GM18498 (cell line): ENCODE data around the gene ERAL1.
A peak's percentile ranks its signal among the peaks of the same experiment; 100 is the strongest.
"Not testable (repeated sequence)": the region's sequence is repeated elsewhere in the genome, so short reads cannot be mapped to it uniquely, and the experiment has no call there.

Experiments
- ATAC-seq: cut with Tn5 transposase; IDR thresholded peaks from one replicate; pipeline ENCODE4 v1.9.1; 2021; ENCODE audit warnings: mild to moderate bottlenecking, moderate library complexity; ENCODE audit not compliant: unreplicated experiment

ERAL1 gene

DNA sequence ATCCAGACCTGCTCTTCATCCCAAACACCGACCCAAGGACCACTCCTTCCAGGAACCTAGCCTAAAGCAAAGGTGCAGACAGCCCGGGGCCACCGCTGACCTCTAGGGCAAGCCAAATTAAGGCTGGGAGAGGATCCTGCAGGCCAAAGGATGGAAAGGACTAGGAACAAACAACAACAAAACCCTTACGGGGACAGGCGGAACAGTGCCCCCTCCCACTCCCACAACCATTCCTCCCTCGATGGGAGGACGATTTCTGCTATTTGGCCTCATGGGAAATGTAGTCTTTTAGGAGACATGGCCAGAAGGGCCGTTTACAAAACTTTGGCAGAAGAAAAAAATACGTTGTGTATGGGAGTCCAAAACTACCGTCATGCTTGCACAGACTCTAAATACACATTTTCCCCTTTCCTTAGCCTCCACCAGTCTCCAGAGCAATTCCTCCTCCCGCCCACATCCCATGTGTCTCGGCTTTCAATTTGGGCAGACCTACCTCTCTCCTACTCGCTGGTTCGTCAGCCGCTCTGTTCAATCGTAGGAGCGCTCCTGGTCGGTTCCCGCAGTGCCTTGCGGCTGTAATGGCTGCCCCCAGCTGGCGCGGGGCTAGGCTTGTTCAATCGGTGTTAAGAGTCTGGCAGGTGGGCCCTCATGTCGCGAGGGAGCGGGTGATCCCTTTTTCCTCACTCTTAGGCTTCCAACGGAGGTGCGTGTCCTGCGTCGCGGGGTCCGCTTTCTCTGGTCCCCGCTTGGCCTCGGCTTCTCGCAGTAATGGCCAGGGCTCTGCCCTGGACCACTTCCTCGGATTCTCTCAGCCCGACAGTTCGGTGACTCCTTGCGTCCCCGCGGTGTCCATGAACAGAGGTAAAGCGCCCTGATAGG is at the start of gene ERAL1:
TSS of gene ERAL1 (plus strand) at position 560 of the 879 bp plus-strand sequence. CDS start at position 579, 19 bp downstream.
- ATAC-seq, result peak; percentile 98

DNA sequence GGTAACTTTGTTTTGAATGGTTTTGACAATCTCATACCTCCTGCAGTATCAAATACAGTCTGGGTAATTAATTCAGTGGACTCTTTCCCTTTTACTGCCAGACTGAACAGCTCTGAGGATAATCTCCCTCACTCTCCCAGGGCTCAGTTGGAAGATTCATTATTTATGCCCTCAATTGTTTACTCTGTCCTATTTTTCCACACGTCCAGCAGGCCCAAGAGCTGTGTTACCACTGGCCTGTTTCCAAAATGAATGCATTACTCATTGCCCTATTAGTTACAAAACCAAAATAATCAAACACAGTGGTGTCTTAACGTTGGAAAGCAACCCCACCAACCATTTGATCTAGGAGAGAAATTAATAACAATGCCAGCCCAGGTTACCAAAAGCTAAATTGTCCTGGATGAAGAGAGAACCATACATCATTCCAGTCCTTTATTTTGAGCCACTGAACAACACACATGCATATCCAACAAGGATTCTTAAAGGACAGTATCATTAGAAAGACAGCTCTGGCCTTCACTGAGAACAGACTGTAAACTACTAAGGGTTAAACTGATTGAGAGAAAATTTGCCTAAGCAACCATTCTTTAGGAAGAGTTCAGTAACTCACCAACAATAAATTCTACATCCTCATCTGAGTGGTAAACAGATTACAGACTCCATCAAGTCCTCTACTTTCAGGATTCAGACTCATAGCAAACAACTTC is 46.7 kb upstream of the ERAL1 start:
- no peak for ATAC-seq

DNA sequence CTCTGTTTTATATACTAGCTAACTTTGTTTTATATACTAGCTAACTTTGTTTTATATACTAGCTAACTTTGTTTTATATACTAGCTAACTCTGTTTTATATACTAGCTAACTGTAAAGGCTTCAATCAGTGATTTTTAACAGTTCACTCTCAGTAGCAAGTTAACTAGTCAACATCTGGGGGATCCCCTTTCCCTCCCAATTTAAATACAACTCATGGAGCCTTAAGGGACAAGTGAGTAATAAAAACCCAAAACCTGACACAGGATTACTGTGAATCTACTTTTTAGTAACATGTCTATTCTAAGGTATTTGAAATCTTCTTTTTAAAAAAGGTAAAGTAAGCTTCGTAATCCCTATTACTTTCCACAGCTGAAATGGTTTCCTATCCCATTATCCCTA is 44.4 kb upstream of the ERAL1 start:
- ATAC-seq, result no peak

DNA sequence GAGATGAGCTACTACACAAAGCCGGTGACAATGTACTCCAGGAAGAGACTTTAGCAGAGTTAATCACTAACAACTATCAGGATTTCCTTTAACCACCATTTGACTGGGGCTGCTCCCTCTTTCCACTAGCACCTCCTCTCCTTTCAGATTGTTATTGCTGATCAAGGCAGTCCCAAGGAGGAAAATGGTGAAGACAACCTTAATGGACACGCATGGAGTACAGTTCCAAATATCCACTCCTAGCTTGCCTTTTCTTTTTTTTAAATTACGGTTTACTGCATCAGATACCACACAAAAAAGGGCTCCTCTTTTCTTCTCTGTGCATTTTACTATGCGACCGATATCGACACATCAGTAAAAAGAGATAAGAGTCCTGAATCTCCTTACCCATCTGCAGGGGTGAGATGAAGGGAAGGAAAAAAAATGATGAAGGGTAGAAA is 43.1 kb upstream of the ERAL1 start:
- ATAC-seq, result no peak

DNA sequence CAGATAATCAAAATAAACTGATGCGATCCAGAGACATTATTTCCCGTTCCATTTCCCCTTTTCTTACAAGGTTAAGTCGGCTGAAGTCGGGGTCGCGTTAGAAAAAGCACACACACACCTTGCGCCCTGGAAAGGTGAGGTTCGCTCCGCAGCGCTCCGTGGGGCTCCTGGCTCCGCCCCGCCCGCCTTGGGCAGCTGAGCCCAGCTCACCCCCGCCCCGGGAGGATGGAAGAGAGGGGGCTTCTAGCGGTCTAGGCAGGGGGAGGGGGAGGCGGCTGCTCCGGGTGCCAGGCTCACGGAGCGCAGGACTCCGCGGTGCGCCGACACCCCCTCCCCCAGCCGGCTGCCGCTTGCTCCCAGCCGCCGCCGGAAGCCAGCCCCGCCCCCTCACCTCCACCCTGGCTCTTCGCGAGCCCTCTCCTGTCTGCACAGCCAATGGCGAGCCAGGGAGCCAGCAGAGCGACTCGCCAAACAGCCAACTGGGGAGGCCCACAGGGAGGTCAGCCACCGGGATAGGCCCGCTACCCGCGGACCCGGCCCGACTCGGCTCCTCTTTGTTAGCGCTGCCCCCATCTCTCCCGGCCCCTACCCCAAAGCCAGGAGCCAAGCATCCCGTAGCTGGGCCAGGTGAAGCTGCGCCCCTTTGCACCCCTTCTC is 42.6 kb upstream of the ERAL1 start:
- peak; percentile 99 for ATAC-seq

DNA sequence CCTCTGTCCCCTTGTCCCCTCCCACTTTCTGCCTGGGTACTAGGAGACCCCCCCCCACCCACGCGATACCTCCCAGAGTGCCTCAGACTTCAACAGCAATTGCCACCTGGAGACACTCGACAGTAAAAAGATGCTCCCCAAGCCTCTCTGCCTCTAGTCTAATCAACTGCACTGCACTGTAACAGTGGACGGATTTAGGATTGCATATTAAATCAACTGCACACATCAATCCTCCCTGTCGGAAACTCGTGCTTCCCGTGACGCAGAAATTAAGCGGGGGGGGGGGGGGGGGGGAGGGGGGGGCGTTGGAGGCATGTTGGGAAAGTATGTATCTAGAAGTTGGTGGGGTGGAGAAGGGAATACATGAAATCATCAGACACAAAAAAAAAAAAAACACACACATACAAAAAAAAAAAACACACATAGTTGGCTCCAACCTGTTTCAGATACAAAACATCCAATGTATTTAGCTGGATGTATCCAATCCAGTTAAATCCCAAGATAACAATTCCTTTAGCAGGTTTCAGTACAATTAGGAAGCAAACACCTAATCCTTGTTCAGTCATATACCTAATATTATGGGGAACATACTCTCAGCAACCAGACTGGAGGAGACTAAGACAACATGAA is 42.0 kb upstream of the ERAL1 start:
- ATAC-seq, result no peak

DNA sequence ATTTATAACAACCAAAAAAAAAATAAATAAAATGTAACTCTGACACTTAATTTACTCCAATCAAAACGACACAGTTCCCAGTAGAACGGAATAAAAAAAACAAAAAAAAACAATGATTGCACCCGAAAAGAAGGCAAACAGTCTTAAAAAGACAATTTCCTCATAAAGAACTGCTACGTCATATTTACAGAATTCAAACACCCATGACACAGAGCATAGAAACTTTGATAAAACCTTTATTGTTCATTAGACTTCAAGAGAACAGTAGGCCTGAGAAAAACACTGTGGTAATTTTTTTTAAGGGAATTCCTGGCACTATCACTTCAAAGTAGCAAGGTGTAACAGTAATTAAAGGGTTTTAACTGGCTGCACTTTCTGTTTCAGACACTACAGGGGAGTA is 38.3 kb upstream of the ERAL1 start:
- no peak for ATAC-seq

DNA sequence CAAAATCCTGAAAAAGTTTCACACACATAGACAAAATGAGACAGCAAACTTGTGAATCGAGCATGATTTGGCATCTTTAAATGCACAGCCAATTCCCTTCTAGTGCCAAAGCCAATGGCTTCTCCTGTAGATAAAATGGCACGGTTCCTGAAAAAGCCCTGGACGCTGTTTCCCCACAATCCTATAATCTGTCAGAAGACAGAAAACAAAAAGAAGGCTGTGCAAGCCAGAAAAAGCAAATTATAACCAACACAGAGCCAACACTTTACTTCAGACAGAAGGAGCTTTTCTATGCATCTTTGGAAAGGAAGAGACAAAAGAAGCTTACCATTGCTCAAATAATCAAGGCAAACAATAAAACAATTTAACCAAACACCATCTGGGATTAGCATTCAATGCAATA is 36.0 kb upstream of the ERAL1 start:
- ATAC-seq, result no peak

DNA sequence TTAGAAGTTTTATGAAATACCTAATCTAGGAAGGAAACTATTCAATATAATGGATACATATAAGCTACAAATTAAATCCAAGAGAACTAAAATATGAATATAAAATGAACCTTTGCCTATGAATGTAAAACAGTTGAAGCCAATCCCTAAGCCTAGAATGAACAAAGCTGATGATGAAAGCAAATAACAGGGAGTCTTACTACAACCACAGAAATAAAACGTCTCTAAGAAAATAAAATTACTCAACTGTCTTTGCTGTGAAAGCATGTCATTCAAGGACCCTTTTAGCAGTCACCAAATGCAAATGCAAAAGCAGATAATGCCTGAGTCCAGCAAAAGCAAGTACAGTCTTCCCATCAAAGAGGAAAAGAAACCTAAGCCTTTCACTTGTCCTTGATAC is 35.2 kb upstream of the ERAL1 start:
- no peak for ATAC-seq

DNA sequence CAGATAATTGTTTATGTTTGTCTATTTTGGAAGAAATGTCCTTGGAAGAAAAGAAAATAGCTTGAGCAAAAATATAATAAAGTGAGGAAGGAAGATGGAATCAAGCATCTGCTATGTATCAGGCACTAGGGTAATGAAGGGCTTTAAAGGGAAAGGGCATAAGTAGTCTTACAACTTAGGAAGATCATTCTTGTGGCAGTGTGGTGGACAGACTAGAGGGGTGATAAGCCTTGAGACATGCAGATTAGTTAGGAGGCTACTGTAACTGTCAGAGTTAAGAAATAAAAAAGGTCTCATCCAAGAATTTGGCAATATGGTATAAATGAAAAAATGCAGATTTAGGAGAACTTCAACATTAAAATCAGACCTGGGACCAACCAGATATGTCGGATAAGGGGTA is 27.1 kb upstream of the ERAL1 start:
- ATAC-seq, result no peak

DNA sequence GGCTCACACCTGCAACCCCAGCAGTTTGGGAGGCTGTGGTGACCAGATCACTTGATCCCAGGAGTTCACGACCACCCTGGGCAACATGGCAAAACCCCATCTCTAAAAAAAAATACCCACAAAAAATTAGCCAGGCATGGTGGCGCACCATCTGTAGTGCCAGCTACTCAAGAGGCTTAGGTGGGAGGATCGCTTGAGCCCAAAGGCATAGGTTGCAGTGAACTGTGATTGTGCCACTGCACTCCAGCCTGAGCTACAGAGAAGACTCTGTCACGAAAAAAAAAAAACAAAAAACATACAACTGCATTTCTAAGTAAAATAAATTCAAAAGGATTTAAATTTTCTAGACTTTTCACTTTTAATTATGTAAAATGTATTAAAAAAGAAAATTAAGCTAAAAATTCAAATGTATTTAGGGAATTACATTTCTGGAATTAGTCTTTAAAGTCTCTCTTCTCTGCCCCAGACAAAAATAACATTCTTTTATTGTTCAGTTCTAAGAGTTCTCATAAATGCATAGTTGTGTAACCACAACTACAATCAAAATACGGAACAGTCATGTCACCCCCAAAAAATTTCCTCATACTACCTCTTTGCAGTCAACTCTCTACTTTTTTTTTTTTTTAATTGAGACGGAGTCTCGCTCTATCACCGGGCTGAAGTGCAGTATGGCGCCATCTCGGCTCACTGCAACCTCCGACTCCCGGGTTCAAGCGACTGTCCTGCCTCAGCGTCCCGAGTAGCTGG is 26.3 kb upstream of the ERAL1 start:
- no peak for ATAC-seq

DNA sequence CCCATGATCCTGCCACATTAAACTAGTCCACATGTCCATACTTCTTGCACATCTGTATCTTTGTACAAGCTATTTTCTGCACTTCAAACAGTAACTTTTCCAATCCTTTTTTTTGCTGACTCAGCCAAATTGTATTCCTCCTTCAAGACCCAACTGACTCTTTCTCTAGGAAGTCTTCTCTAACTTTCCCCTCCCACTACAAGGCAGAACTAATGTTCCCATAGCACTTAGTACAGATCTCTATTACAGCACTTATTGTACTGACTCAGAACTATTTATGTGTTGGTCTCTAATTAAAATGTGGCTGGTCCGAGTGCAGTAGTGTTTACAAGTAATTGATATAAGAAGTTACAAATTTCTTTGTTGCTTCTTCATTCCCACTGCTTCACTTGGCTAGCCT is 20.4 kb upstream of the ERAL1 start:
- no peak for ATAC-seq

DNA sequence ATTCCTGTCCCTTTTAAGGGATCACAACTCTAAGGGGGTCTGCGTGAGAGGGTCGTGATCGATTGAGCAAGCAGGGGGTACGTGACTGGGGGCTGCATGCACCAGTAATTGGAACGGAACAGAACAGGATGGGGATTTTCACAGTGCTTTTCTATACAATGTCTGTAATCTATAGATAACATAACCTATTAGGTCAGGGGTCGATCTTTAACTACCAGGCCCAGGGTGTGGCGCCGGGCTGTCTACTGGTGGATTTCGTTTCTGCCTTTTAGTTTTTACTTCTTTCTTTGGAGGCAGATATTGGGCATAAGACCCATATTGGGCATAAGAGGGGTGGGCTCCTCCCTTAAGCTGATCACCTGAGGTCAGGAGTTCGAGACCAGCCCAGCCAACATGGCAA is 18.3 kb upstream of the ERAL1 start:
- ATAC-seq, result not testable (repeated sequence)

DNA sequence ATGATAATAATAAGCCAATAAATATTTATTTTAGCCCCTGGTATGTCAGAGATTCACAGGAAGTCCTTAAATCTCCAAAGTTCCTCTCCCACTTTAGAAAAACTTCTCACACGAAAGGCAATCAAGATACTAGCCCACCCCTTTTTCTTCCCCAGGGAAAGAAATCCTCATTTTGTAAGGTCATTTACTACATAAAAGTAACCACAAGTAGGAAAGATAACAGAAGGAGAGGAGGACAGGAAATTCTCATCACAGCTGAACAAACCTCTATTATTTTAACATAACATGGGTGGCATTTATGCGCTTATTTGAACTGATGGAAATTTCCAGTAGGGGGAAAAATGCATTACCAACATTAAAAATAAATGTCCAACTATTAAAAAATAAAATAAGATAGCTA is 15.6 kb upstream of the ERAL1 start:
- ATAC-seq, result no peak

DNA sequence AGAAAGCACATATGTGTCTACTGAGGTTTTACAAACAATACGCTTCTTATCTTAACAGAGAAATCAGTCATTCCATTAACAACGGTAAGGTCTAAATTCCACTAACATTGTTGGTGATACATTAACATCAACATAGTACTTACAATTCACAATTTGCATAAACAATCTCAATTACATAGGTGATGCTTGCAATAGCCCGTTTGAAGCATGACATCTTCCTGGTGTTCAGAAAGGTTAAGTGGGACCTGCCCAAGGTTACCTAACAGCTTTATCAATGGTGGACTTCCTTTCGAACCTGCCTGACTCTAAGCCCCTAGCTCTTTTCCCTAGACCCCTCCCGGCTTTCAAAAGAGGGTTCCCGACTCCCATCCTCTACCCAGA is 12.9 kb upstream of the ERAL1 start:
- ATAC-seq, result no peak

DNA sequence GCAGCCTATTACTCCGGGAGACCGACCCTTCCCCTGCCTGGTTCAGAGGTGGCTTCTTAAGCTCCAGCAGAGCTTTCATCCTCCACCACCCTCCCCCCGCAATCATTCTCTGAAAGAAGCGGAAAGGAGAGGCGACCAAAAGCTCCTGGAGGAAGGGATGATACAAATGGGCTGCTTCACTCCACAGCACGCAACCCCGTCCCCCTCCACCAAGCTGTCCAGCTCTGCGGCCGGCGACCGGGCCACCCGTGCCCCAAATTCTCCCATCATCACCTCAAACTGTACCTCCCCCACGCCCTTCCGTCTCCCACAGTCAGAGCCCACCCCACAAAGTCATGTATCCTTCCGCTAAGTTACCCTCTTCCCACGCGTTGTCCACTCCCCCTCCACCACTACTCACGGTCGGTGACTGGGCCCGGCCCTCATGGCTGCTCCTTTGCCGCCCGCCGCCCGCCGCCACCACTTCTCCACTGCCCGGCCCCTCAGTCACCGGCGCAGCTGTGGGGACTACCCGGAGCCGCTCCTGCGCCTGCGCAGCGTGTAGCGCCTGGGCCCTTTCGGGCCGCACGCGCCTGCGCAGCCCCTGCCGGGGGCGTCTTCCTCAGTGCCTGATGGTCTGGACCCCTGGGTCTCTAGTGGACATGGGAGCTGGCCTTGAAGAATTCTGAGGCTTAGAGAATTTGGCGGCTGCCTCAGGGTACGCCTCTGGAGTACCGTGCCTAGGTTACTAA is 12.4 kb upstream of the ERAL1 start, which contains the start of gene FAM222B:
TSS of gene FAM222B (minus strand) at position 509 of the 731 bp plus-strand sequence. CDS start 76,123 bp downstream, outside the sequence.
- ATAC-seq, result peak; percentile 90

DNA sequence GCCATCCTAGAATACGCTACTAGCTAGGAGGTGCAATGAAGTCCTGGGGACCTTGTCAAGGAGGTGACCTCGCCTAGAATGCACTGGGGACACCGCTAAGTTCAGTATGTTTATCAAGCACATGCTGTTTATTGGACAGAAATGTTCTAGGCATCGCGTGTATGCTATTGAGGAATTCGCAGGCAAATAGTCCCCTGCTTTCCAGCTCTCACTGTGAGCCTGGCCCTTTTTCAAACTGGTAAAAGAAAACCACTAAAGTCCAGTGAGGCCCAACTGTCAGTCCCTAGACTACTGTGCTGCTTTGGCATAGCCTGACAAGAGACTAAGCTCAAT is 11.0 kb upstream of the ERAL1 start:
- no peak for ATAC-seq

DNA sequence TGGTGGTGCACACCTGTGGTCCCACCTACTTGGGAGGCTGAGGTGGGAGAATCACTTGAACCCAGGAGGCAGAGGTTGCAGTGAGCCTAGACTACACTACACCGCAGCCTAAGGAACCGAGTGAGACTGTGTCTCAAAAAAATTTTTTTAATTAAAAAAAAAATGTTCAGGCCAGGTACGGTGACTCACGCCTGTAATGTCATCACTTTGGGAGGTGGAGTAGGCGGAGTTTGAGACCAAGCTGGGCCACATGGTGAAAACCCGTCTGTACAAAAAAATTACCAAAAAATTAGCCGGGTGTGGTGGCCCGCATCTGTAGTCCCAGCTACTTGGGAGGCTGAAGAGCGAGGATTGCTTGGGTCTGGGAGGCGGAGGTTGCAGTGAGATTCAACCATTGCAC is 8.6 kb upstream of the ERAL1 start:
- no peak for ATAC-seq

DNA sequence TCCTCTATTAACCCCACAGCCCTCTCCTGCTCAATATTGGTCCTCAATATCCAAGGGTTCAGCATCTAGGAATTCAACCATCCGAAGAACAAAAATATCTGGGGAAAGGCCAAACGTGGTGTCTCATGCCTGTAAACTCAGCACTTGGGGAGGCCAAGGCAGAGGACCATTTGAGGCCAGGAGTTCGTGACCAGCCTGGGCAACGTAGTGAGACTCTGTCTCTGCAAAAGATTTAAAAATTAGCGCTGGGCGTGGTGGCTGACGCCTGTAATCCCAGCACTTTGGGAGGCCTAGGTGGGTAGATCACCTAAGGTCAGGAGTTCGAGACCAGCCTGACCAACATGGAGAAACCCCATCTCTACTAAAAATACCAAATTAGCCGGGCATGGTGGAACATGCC is 8.1 kb upstream of the ERAL1 start:
- ATAC-seq, result not testable (repeated sequence)

DNA sequence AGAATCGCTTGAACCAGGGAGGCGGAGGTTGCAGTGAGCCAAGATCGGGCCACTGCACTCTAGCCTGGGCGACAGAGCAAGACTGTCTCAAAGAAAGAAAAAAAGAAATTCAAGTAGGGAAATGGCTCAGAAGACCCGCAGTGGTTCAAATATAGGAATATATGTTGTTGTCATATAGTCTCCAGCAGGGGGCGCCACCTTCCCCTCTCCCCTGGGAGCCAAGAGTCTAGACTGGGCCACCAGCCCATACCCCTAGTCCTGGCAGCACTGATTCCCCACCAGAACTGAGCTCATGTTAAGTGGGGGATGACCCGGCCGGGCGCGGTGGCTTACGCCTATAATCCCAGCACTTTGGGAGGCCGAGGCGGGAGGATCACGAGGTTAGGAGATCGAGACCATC is 6.1 kb upstream of the ERAL1 start:
- ATAC-seq, result not testable (repeated sequence)
